ENCODE measurements around the gene SYT17.

GRCh38 chr16:19236561-19237209 is 68.6 kb downstream of the SYT17 start:
- TF ChIP-seq POLR2A (IDR thresholded peaks at IDR 0.05) = no peak
- peak in 2 of 6 experiments; percentile 24 to 32 for TF ChIP-seq CTCF (IDR thresholded peaks at IDR 0.05)

Data from Peyer's patch (tissue), 4 donors.